HCT116 (cell line): ENCODE results near the gene MSMP. TPM values are rescaled to one million over a fixed set of nuclear protein-coding genes. Genes with fewer than 3 reads are reported as not detected.

Source experiments
- ATAC-seq: fragments of 200-7000 bp; cut with Tn5 transposase; 2 replicates; pipeline ENCODE4 v1.9.1; 2020; ENCODE audit warnings: mild to moderate bottlenecking, moderate library complexity
- BruUV-seq: library from RNA; stranded (reverse); fragments of 400-500 nt; replicated peaks from 2 replicates; lab custom pipeline; 2021; lab: Mats Ljungman, UMichigan
- CTCF ChIA-PET: fragments of 300-600 bp; sonication (Branson Sonifier 250); formaldehyde crosslinking; loops from one replicate; lab custom pipeline; 2021; ENCODE audit warnings: antibody characterized with exemption; lab: Charles Lee
- POLR2A ChIA-PET: fragments of 300-600, 350-600 bp; sonication (Branson Sonifier 250); formaldehyde crosslinking; loops from one replicate; lab custom pipeline; 2021; ENCODE audit warnings: antibody characterized with exemption; lab: Charles Lee
- RAD21 ChIA-PET, 2 experiments: fragments of 300-600 bp; sonication (Branson Sonifier 250); formaldehyde crosslinking; loops; one replicate each; lab custom pipeline; 2023; ENCODE audit warnings: low total read pairs in 2 of 2; ENCODE audit not compliant: uncharacterized antibody in 2 of 2, unreplicated experiment in 2 of 2, low non-redundant PET in 1 of 2; lab: Charles Lee
- DNase-seq: peaks from one replicate; pipeline ENCODE4 v3.0.0-alpha.2; 2010; ENCODE audit warnings: low read depth, low spot score
- H2AFZ ChIP-seq: fragments of 200-600 bp; shearing (Covaris generic), sonication (generic); 2 replicates; pipeline ENCODE4 v1.6.1; 2017; ENCODE audit warnings: low read depth, mixed run types, mixed read lengths, antibody characterized with exemption, low read length; ENCODE audit not compliant: poor library complexity, severe bottlenecking
- H3K27ac ChIP-seq: 2 replicates; pipeline ENCODE4 v1.5.1; 2012; ENCODE audit warnings: low read depth, low read length
- H3K27me3 ChIP-seq: fragments of 200-600 bp; sonication (generic); 2 replicates; pipeline ENCODE4 v1.6.1; 2016; ENCODE audit warnings: mixed run types, low read length, mixed read lengths; ENCODE audit not compliant: insufficient read depth
- H3K36me3 ChIP-seq, 2 experiments: fragments of 200-500 bp in 1 of 2; fragments of 200-600 bp in 1 of 2; sonication (Bioruptor generic) in 1 of 2; sonication (generic) in 1 of 2; 2 replicates each; pipeline versions ENCODE4 v1.5.1 to v1.6.1; 2014 to 2016; ENCODE audit warnings: low read length in 2 of 2, inconsistent platforms in 1 of 2, mixed read lengths in 1 of 2, mixed run types in 1 of 2; ENCODE audit not compliant: insufficient read depth in 2 of 2, control insufficient read depth in 1 of 2
- H3K4me1 ChIP-seq, 2 experiments: fragments of 200-600 bp in 1 of 2; sonication (generic) in 1 of 2; 2 replicates each; pipeline versions ENCODE4 v1.5.1 to v1.6.1; 2012 to 2017; ENCODE audit warnings: low read length in 2 of 2, inconsistent platforms in 1 of 2, mild to moderate bottlenecking in 1 of 2, mixed read lengths in 1 of 2, mixed run types in 1 of 2, moderate library complexity in 1 of 2; ENCODE audit not compliant: insufficient read depth in 2 of 2, control insufficient read depth in 1 of 2
- H3K4me2 ChIP-seq: fragments of 200-600 bp; sonication (generic); 2 replicates; pipeline ENCODE4 v1.6.1; 2017; ENCODE audit warnings: mixed run types, low read length, mixed read lengths
- H3K4me3 ChIP-seq, 2 experiments: fragments of 200-600 bp in 1 of 2; sonication (generic) in 1 of 2; replicated peaks in 1 of 2; 2 replicates each; pipeline ENCODE4 v1.5.1; 2011 to 2016; ENCODE audit warnings: low read length in 2 of 2, control low read depth in 1 of 2, low read depth in 1 of 2, mild to moderate bottlenecking in 1 of 2, mixed read lengths in 1 of 2, mixed run types in 1 of 2
- H3K79me2 ChIP-seq: fragments of 200-600 bp; sonication (generic); 2 replicates; pipeline ENCODE4 v1.6.1; 2017; ENCODE audit warnings: mild to moderate bottlenecking, mixed run types, low read length, moderate library complexity, mixed read lengths; ENCODE audit not compliant: insufficient read depth
- H3K9ac ChIP-seq: fragments of 200-600 bp; sonication (generic); 2 replicates; pipeline ENCODE4 v1.6.1; 2016; ENCODE audit warnings: low read length, mixed read lengths
- H3K9me2 ChIP-seq: fragments of 200-600 bp; sonication (generic), shearing (Covaris generic); 2 replicates; pipeline ENCODE4 v1.6.1; 2017; ENCODE audit warnings: mixed run types, mild to moderate bottlenecking, moderate library complexity; ENCODE audit not compliant: insufficient read depth
- H3K9me3 ChIP-seq, 2 experiments: fragments of 200-500 bp in 1 of 2; fragments of 200-600 bp in 1 of 2; sonication (Bioruptor generic) in 1 of 2; sonication (generic) in 1 of 2; 2 replicates each; pipeline ENCODE4 v1.6.1; 2014 to 2017; ENCODE audit warnings: low read length in 2 of 2, mixed read lengths in 2 of 2, inconsistent platforms in 1 of 2, low read depth in 1 of 2, mild to moderate bottlenecking in 1 of 2, mixed run types in 1 of 2, moderate library complexity in 1 of 2; ENCODE audit not compliant: control insufficient read depth in 1 of 2, insufficient read depth in 1 of 2
- H4K20me1 ChIP-seq: fragments of 200-600 bp; sonication (generic), shearing (Covaris generic); 2 replicates; pipeline ENCODE4 v1.6.1; 2017; ENCODE audit warnings: mixed run types, mild to moderate bottlenecking, moderate library complexity; ENCODE audit not compliant: insufficient read depth
- ATF3 ChIP-seq: IDR thresholded peaks from 2 replicates; pipeline ENCODE4 v1.6.1; 2012
- CEBPB ChIP-seq: IDR thresholded peaks from 2 replicates; pipeline ENCODE4 v1.6.1; 2012; ENCODE audit warnings: low read depth
- EGR1 ChIP-seq: IDR thresholded peaks from 2 replicates; pipeline ENCODE4 v1.6.1; 2012; ENCODE audit warnings: low read depth
- ELF1 ChIP-seq: IDR thresholded peaks from 2 replicates; pipeline ENCODE4 v1.6.1; 2012; ENCODE audit warnings: low read depth, borderline replicate concordance
- EZH2 ChIP-seq: fragments of 200-600 bp; sonication (generic); IDR thresholded peaks from 2 replicates; pipeline ENCODE4 v1.6.1; 2017; ENCODE audit warnings: antibody characterized with exemption, mixed run types
- FOSL1 ChIP-seq: IDR thresholded peaks from 2 replicates; pipeline ENCODE4 v1.6.1; 2012; ENCODE audit warnings: low read depth
- JUND ChIP-seq: IDR thresholded peaks from 2 replicates; pipeline ENCODE4 v1.6.1; 2012
- POLR2A ChIP-seq: IDR thresholded peaks from 2 replicates; pipeline ENCODE4 v1.7.0; 2011; ENCODE audit warnings: borderline replicate concordance; ENCODE audit not compliant: insufficient read depth, insufficient read length; ENCODE audit errors: extremely low read depth
- POLR2AphosphoS5 ChIP-seq: IDR thresholded peaks from 2 replicates; pipeline ENCODE4 v1.6.1; 2011; ENCODE audit warnings: mild to moderate bottlenecking, low read depth, low read length, moderate library complexity
- REST ChIP-seq: IDR thresholded peaks from 2 replicates; pipeline ENCODE4 v1.6.1; 2012; ENCODE audit warnings: low read depth
- SP1 ChIP-seq: IDR thresholded peaks from 2 replicates; pipeline ENCODE4 v1.6.1; 2012; ENCODE audit warnings: low read depth
- SRF ChIP-seq: IDR thresholded peaks from 2 replicates; pipeline ENCODE4 v1.6.1; 2012; ENCODE audit warnings: low read depth
- YY1 ChIP-seq: IDR thresholded peaks from 2 replicates; pipeline ENCODE4 v1.6.1; 2011; ENCODE audit warnings: low read length, low read depth, moderate library complexity, mild to moderate bottlenecking; ENCODE audit not compliant: insufficient replicate concordance; ENCODE audit errors: extremely low read depth
- ZBTB33 ChIP-seq: IDR thresholded peaks from 2 replicates; pipeline ENCODE4 v1.6.1; 2011; ENCODE audit warnings: mild to moderate bottlenecking, low read length, moderate library complexity; ENCODE audit not compliant: insufficient replicate concordance; ENCODE audit errors: extremely low read depth
- ZFX ChIP-seq: fragments of 450-650 bp; IDR thresholded peaks from 2 replicates; pipeline ENCODE4 v1.6.1; 2017
- intact Hi-C: fragments of 100-400 bp; cut with micrococcal nuclease; formaldehyde crosslinking; loops from 2 replicates; pipeline ENCODE4 v1.10.0; 2022
- total RNA-seq: library from RNA; stranded (reverse); gene quantifications from one replicate; pipeline ENCODE4 v1.2.1, GENCODE V29; 2021; ENCODE audit not compliant: unreplicated experiment
- TF ChIP-seq, protein P1 (sequence below), 3 experiments: fragments of 200-600 bp in 1 of 3; sonication (generic) in 1 of 3; IDR thresholded peaks in 2 of 3; conservative IDR thresholded peaks in 1 of 3; 2 replicates each; pipeline ENCODE4 v1.5.1; 2012 to 2017; ENCODE audit warnings: low read depth in 2 of 3, low read length in 2 of 3, antibody characterized with exemption in 1 of 3, borderline replicate concordance in 1 of 3, control low read depth in 1 of 3, mild to moderate bottlenecking in 1 of 3, mixed read lengths in 1 of 3, mixed run types in 1 of 3, moderate library complexity in 1 of 3; ENCODE audit not compliant: insufficient read depth in 1 of 3

Gene MSMP
- total RNA-seq, 1 experiment from 2014 or later = 1.2 TPM

GRCh38 chr9:35743452-35743851 is 10.6 kb downstream of the MSMP start:
- CTCF ChIA-PET = interaction anchor here (1.1 kb wide), 1 partner anchor 13 kb away, joined by 3 read pairs; no protein-coding TSS in a partner anchor
- POLR2A ChIA-PET = no interaction called here
- peaks cover 15 to 17% of the 10 kb centered on the region in 2 experiments for H3K4me1 ChIP-seq

More at GRCh38 chr9:35743452-35743851, 10.6 kb downstream of the MSMP start:
- H3K9ac ChIP-seq = no peak overlapping the region
- no peaks in the 10 kb centered on the region for H3K27me3 ChIP-seq
- no peak for ATAC-seq
- no peaks in the 10 kb centered on the region for H3K9me3 ChIP-seq
- H3K79me2 ChIP-seq = peaks cover 60% of the 10 kb centered on the region
- H2AFZ ChIP-seq = no peak overlapping the region
- H3K27ac ChIP-seq = no peak overlapping the region
- TF ChIP-seq JUND (no peak), ATF3 (no peak), ZFX (no peak), REST (no peak), EZH2 (no peak), ZBTB33 (no peak), FOSL1 (no peak), SP1 (no peak), CEBPB (no peak), POLR2AphosphoS5 (no peak), YY1 (no peak), POLR2A (no peak), SRF (no peak), ELF1 (no peak), EGR1 (no peak)
- TF ChIP-seq, protein P1, sequence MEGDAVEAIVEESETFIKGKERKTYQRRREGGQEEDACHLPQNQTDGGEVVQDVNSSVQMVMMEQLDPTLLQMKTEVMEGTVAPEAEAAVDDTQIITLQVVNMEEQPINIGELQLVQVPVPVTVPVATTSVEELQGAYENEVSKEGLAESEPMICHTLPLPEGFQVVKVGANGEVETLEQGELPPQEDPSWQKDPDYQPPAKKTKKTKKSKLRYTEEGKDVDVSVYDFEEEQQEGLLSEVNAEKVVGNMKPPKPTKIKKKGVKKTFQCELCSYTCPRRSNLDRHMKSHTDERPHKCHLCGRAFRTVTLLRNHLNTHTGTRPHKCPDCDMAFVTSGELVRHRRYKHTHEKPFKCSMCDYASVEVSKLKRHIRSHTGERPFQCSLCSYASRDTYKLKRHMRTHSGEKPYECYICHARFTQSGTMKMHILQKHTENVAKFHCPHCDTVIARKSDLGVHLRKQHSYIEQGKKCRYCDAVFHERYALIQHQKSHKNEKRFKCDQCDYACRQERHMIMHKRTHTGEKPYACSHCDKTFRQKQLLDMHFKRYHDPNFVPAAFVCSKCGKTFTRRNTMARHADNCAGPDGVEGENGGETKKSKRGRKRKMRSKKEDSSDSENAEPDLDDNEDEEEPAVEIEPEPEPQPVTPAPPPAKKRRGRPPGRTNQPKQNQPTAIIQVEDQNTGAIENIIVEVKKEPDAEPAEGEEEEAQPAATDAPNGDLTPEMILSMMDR (IDR thresholded peaks at IDR 0.05 in 2 of 3, conservative IDR thresholded peaks at IDR 0.05 in 1 of 3; ENCODE audit: borderline replicate concordance in 1 of 3, insufficient read depth in 1 of 3, low read depth in 2 of 3, low read length in 2 of 3) = no peak
- no peaks in the 10 kb centered on the region for H3K9me2 ChIP-seq
- intact Hi-C loops = no loop called here
- RAD21 ChIA-PET = no interaction called here
- H3K4me3 ChIP-seq = no peak overlapping the region
- H4K20me1 ChIP-seq = peaks cover 7% of the 10 kb centered on the region; the same call in 1 of the 2 replicates
- H3K4me2 ChIP-seq = no peak overlapping the region
- peaks cover 50 to 57% of the 10 kb centered on the region in 2 experiments for H3K36me3 ChIP-seq
- BruUV-seq = no TSS peak
- no peak for DNase-seq
